K562 (cell line): Measurements from ENCODE around the gene AVPR1A. TPM values are rescaled to one million over a fixed set of nuclear protein-coding genes. Genes with fewer than 3 reads are reported as not detected.

ENCODE experiments used
- NCOA6 ChIP-seq: fragments of 450-650 bp; IDR thresholded peaks from 2 replicates; pipeline ENCODE4 v1.6.1; 2017; ENCODE audit warnings: mild to moderate bottlenecking
- ZBTB26 ChIP-seq: fragments of 450-650 bp; formaldehyde crosslinking; IDR thresholded peaks from 2 replicates; pipeline ENCODE4 v1.4.0; 2022; ENCODE audit warnings: missing genetic modification characterization
- polyA plus RNA-seq, 8 experiments: library from polyadenylated mRNA; depleted of rRNA in 4 of 8; stranded (reverse) in 5 of 8; unstranded in 3 of 8; fragments of >200 nt; fragmentation: Nextera tagmentation in 2 of 8; fragmentation: Illumina TruSeq in 1 of 8; extraction: Ambion mirVana in 2 of 8; extraction: Trizol in 1 of 8; gene quantifications; 2 replicates each; pipeline versions ENCODE4 v1.2.1 to v1.2.3, GENCODE V29; 2011 to 2014; ENCODE audit warnings: inconsistent platforms in 1 of 8, missing spikeins in 1 of 8
- total RNA-seq, 7 experiments: library from RNA; depleted of rRNA in 6 of 7; stranded (reverse); fragments of >200 nt in 6 of 7; fragmentation: Illumina TruSeq in 2 of 7; extraction: Trizol in 2 of 7; gene quantifications; 2 replicates each; pipeline versions ENCODE4 v1.2.1 to v1.2.3, GENCODE V29; 2011 to 2021; ENCODE audit warnings: low replicate concordance in 1 of 7

The AVPR1A gene
- total and polyA plus RNA-seq, 9 of the 15 experiments (the other 6 are each of a cell fraction or from before 2014, with no cell fraction given) = under 0.01 to 0.04 (median 0.03) TPM; not detected in 3

DNA sequence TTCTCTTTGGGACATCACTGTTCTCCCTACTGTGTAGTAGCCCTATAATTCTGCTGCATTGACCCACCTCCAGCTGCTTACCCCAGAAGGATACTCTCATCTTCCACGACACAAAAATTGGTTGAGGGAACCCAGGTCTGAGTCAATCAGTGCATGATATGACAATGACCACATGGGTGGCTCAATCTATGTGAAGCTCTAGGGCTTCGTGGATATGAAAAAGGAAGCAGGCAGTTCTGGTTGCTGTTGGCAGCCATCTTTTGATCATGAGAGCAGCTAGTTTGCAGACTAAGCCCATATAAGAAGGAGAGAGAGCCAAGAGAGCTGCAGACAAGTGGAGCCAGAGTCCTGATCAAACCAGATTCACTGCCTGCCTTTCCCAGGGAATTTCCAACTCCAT lies 57.9 kb downstream of the AVPR1A start (continued):
- TF ChIP-seq ZBTB26 (CRISPR knock-in tag) (no peak), NCOA6 (no peak)
- TF ChIP-seq, all 486 proteins: peak for 0

Other genes starting within 250 kb of the AVPR1A start
- gene PPM1H, start 216.1 kb downstream of the AVPR1A start, total RNA-seq (2014; rRNA removed) = 11.3 and 13.0 TPM in 2 replicates
- gene PPM1H, start 216.1 kb downstream of the AVPR1A start, total RNA-seq (2014; rRNA removed; fragmentation: Illumina TruSeq; extraction: Trizol) = 13.7 and 17.2 TPM in 2 replicates
- gene PPM1H, start 216.1 kb downstream of the AVPR1A start, total RNA-seq (2015; rRNA removed; fragmentation: Illumina TruSeq; extraction: Trizol) = 29.0 and 29.3 TPM in 2 replicates
- 21.5 and 23.0 TPM in 2 replicates for gene PPM1H, start 216.1 kb downstream of the AVPR1A start, total RNA-seq (2021)
- 4.8 and 6.1 TPM in 2 replicates for gene PPM1H, start 216.1 kb downstream of the AVPR1A start, polyA plus RNA-seq (2011; rRNA removed)
- 11.1 and 11.6 TPM in 2 replicates for gene PPM1H, start 216.1 kb downstream of the AVPR1A start, polyA plus RNA-seq (2014; fragmentation: Illumina TruSeq; extraction: Trizol)
- 1 to 10 TPM; 5.3 to 8.1 TPM for gene PPM1H, start 216.1 kb downstream of the AVPR1A start, polyA plus RNA-seq (2014; fragmentation: Nextera tagmentation; extraction: Ambion mirVana)
- 9.3 and 9.7 TPM in 2 replicates for gene PPM1H, start 216.1 kb downstream of the AVPR1A start, polyA plus RNA-seq (2014; rRNA removed)